GM12878 (cell line): ENCODE results near the gene P2RX7. TPM values are rescaled to one million over a fixed set of nuclear protein-coding genes. Genes with fewer than 3 reads are reported as not detected.

Experiments used
- ATAC-seq: fragments of 200-7000 bp; cut with Tn5 transposase; 3 replicates; pipeline ENCODE4 v1.9.1; 2020; ENCODE audit warnings: mild to moderate bottlenecking, moderate library complexity
- BruUV-seq: library from RNA; stranded (reverse); fragments of 400-500 nt; replicated peaks from 2 replicates; lab custom pipeline; 2021; lab: Mats Ljungman, UMichigan
- CTCF ChIA-PET: fragments of 300-600 bp; sonication (Branson Sonifier 250); formaldehyde crosslinking; extraction: SDS; loops from one replicate; lab custom pipeline; 2021; ENCODE audit warnings: inconsistent platforms; lab: Yijun Ruan, JAX
- POLR2A ChIA-PET: fragments of 350-600 bp; formaldehyde crosslinking; extraction: SDS; loops from one replicate; lab custom pipeline; 2021; ENCODE audit warnings: inconsistent platforms; lab: Charles Lee
- RAD21 ChIA-PET: fragments of 300-600 bp; sonication (Branson Sonifier 250); formaldehyde crosslinking; loops from one replicate; lab custom pipeline; 2023; ENCODE audit warnings: antibody characterized with exemption; ENCODE audit not compliant: unreplicated experiment; lab: Charles Lee
- SMC1A ChIA-PET: fragments of 300-600 bp; sonication (Branson Sonifier 250); formaldehyde crosslinking; loops from one replicate; lab custom pipeline; 2023; ENCODE audit not compliant: unreplicated experiment, uncharacterized antibody; lab: Charles Lee
- DNase-seq: peaks from one replicate; pipeline ENCODE4 v3.0.0-alpha.2; 2011; ENCODE audit warnings: low read depth, low spot score
- FAIRE-seq: peaks from 3 replicates; lab custom pipeline; 2011; peaks lifted over from hg19 to GRCh38; lab: Jason Lieb, UNC
- H2AFZ ChIP-seq: 2 replicates; pipeline ENCODE4 v1.6.0; 2011; ENCODE audit warnings: low read depth, low read length, control low read depth; ENCODE audit not compliant: control insufficient read depth
- H3K27ac ChIP-seq: 2 replicates; pipeline ENCODE4 v1.5.1; 2011; ENCODE audit warnings: control low read depth; ENCODE audit not compliant: control insufficient read depth, insufficient read depth
- H3K27me3 ChIP-seq, 2 experiments: replicated peaks in 1 of 2; 2 replicates each; pipeline versions ENCODE4 v1.6.0 to v1.6.1; 2011; ENCODE audit warnings: low read length in 1 of 2; ENCODE audit not compliant: control insufficient read depth in 2 of 2, insufficient read depth in 2 of 2
- H3K36me3 ChIP-seq, 2 experiments: 2 replicates each; pipeline ENCODE4 v1.5.1; 2011; ENCODE audit warnings: low read length in 1 of 2; ENCODE audit not compliant: control insufficient read depth in 2 of 2, insufficient read depth in 2 of 2
- H3K4me1 ChIP-seq: 2 replicates; pipeline ENCODE4 v1.6.1; 2011; ENCODE audit warnings: mild to moderate bottlenecking, low read length, moderate library complexity, mixed read lengths; ENCODE audit not compliant: control insufficient read depth, insufficient read depth
- H3K4me2 ChIP-seq: 2 replicates; pipeline ENCODE4 v1.6.0; 2011; ENCODE audit warnings: control low read depth; ENCODE audit not compliant: control insufficient read depth, insufficient read depth
- H3K4me3 ChIP-seq: fragments of 200-600 bp; sonication (generic); 2 replicates; pipeline ENCODE4 v1.5.1; 2016
- H3K79me2 ChIP-seq: 2 replicates; pipeline ENCODE4 v1.6.0; 2011; ENCODE audit warnings: low read length; ENCODE audit not compliant: control insufficient read depth, insufficient read depth
- H3K9ac ChIP-seq: 2 replicates; pipeline ENCODE4 v1.8.0; 2011; ENCODE audit warnings: low read length, control low read depth, mixed read lengths; ENCODE audit not compliant: control insufficient read depth, insufficient read depth
- H3K9me3 ChIP-seq: replicated peaks from 3 replicates; pipeline ENCODE4 v1.5.1; 2011; ENCODE audit warnings: mild to moderate bottlenecking, low read length; ENCODE audit not compliant: control insufficient read depth, insufficient read depth
- H4K20me1 ChIP-seq: 2 replicates; pipeline ENCODE4 v1.6.0; 2011; ENCODE audit not compliant: control insufficient read depth, insufficient read depth
- NFYB ChIP-seq: IDR thresholded peaks from 2 replicates; pipeline ENCODE4 v1.6.1; 2011; ENCODE audit warnings: low read depth, mild to moderate bottlenecking, low read length, improper control_type of control experiment, moderate library complexity; ENCODE audit not compliant: insufficient read depth
- NKRF ChIP-seq: fragments of 450-650 bp; conservative IDR thresholded peaks from 2 replicates; pipeline ENCODE4 v1.6.1; 2017; ENCODE audit warnings: mild to moderate bottlenecking, moderate library complexity
- POLR2AphosphoS2 ChIP-seq: IDR thresholded peaks from 2 replicates; pipeline ENCODE4 v1.6.1; 2011; ENCODE audit warnings: low read depth, mild to moderate bottlenecking, low read length, improper control_type of control experiment, moderate library complexity
- POU2F2 ChIP-seq: IDR thresholded peaks from 3 replicates; pipeline ENCODE4 v1.6.1; 2011; ENCODE audit warnings: low read depth, mild to moderate bottlenecking, low read length, borderline replicate concordance
- ZNF24 ChIP-seq: fragments of 450-650 bp; IDR thresholded peaks from 2 replicates; pipeline ENCODE4 v1.6.1; 2017; ENCODE audit warnings: antibody characterized with exemption, mild to moderate bottlenecking
- WGBS: methylation state at CpG from one replicate; pipeline ENCODE4 v1.1.6; 2016; ENCODE audit warnings: low lambda C conversion rate; ENCODE audit not compliant: insufficient replicate concordance, insufficient coverage; ENCODE audit errors: missing lambda C conversion rate; 5-methylcytosine and 5-hydroxymethylcytosine counted together
- in situ Hi-C: fragments of 300-500 bp; cut with MboI; formaldehyde crosslinking; loops from 9 replicates; pipeline ENCODE4 v1.14.3; 2018; ENCODE audit warnings: mixed read lengths
- intact Hi-C: fragments of 100-400 bp; cut with micrococcal nuclease; formaldehyde crosslinking; loops from one replicate; pipeline ENCODE4 v1.14.2; 2022; ENCODE audit not compliant: unreplicated experiment
- polyA plus RNA-seq, 11 experiments: library from polyadenylated mRNA; depleted of rRNA in 4 of 11; unstranded in 6 of 11; stranded (reverse) in 5 of 11; fragments of >200 nt; fragmentation: Nextera tagmentation in 4 of 11; fragmentation: Illumina TruSeq in 1 of 11; extraction: Ambion mirVana in 4 of 11; extraction: Trizol in 1 of 11; gene quantifications; 1 replicate in 1 of 11; 2 replicates in 10 of 11; pipeline versions ENCODE4 v1.2.1 to v1.2.3, GENCODE V29; 2011 to 2016; ENCODE audit warnings: inconsistent platforms in 2 of 11, missing spikeins in 2 of 11, low read depth in 1 of 11
- total RNA-seq, 4 experiments: library from RNA; depleted of rRNA in 3 of 4; stranded (reverse); fragments of >200 nt in 3 of 4; fragmentation: Illumina TruSeq in 1 of 4; extraction: Trizol in 1 of 4; gene quantifications; 2 replicates each; pipeline versions ENCODE4 v1.2.1 to v1.2.3, GENCODE V29; 2013 to 2021

P2RX7 gene
- total and polyA plus RNA-seq, 10 of the 15 experiments (the other 5 are each of a cell fraction or from before 2014, with no cell fraction given): 0.74 to 2.6 (median 1.5) TPM

- WGBS: 62% methylated on average over 4 of the region's 4 CpGs
- H3K4me1 ChIP-seq: no peaks in the 10 kb centered on the region
- TF ChIP-seq NFYB (peak; percentile 72), POLR2AphosphoS2 (no peak)
- in situ Hi-C loops (no loop called here), intact Hi-C loops (no loop called here)
- H4K20me1 ChIP-seq: no peaks in the 10 kb centered on the region
- no peaks in the 10 kb centered on the region for H3K79me2 ChIP-seq
- no peak overlapping the region for H3K27ac ChIP-seq
- BruUV-seq: no TSS peak
- no peaks in the 10 kb centered on the region for H3K9me3 ChIP-seq
- H3K27me3 ChIP-seq: peaks cover 0 to 3% of the 10 kb centered on the region in 2 experiments; a peak in 1 of 4 replicates
- H3K4me3 ChIP-seq: no peak overlapping the region
- no peak overlapping the region for H3K9ac ChIP-seq
- FAIRE-seq (no peak), ATAC-seq (no peak), DNase-seq (no peak)
- no peaks in the 10 kb centered on the region for H3K36me3 ChIP-seq
- CTCF ChIA-PET: interaction anchor here (0.6 to 1.6 kb wide), 4 partner anchors 11 to 105 kb away, joined by 3 to 8 read pairs (median 4); no protein-coding TSS in a partner anchor
- RAD21 ChIA-PET: interaction anchor here (1.2 to 1.7 kb wide), 2 partner anchors 15 to 57 kb away, joined by 3 to 5 read pairs; partner anchors contain the start of gene P2RX7
- H2AFZ ChIP-seq: no peak overlapping the region
- SMC1A ChIA-PET: interaction anchor here (1.2 to 1.5 kb wide), 3 partner anchors 9 to 90 kb away, joined by 3 to 4 read pairs (median 3); no protein-coding TSS in a partner anchor
- no peak overlapping the region for H3K4me2 ChIP-seq
- POLR2A ChIA-PET: interaction anchor here (0.8 kb wide), 1 partner anchor 90 kb away, joined by 4 read pairs; no protein-coding TSS in a partner anchor
Measured at GRCh38 chr12:121117226-121117777, 15.4 kb upstream of the P2RX7 start.

DNA sequence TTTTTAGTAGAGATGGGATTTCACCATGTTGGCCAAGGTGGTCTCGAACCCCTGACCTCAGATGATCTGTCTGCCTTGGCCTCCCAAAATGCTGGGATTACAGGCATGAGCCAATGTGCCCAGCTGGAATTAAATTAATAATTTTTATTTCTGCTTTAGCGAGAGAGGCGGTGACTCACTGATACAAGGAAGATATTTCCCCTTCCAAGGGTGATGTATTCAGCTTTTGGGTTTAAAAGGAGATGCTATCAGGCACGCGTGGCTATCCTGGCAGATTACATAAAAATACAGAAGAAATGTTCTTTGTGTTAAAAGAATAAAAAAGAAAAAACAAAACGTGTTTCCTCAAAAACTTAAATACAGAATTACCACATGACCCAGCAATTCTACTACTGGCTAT lies 12.4 kb upstream of the P2RX7 start:
- ChIA-PET POLR2A (no interaction called here), SMC1A (interaction anchor here (1.7 kb wide), 1 partner anchor 12 kb away, joined by 8 read pairs; the partner anchor contains the start of gene P2RX7), RAD21 (no interaction called here), CTCF (no interaction called here)
- H3K27me3 ChIP-seq: peaks cover 0 to 3% of the 10 kb centered on the region in 2 experiments; a peak in 1 of 4 replicates
- intact Hi-C loops (no loop called here), in situ Hi-C loops (no loop called here)
- 47% methylated on average over 6 of the region's 6 CpGs for WGBS
- TF ChIP-seq NKRF (no peak), ZNF24 (no peak), POU2F2 (no peak)
- no peaks in the 10 kb centered on the region for H4K20me1 ChIP-seq
- no peaks in the 10 kb centered on the region for H3K4me1 ChIP-seq
- FAIRE-seq (no peak), ATAC-seq (no peak), DNase-seq (no peak)
- H3K36me3 ChIP-seq: no peaks in the 10 kb centered on the region
- H3K27ac ChIP-seq: no peak overlapping the region
- H3K4me2 ChIP-seq: no peak overlapping the region
- no peaks in the 10 kb centered on the region for H3K79me2 ChIP-seq
- H3K4me3 ChIP-seq: no peak overlapping the region
- no peaks in the 10 kb centered on the region; the same call in 2 of the 3 replicates for H3K9me3 ChIP-seq
- no TSS peak for BruUV-seq
- H2AFZ ChIP-seq: no peak overlapping the region
- H3K9ac ChIP-seq: no peak overlapping the region
